GM21515 (cell line): ENCODE results near the gene CD63.

ENCODE experiments used
- ATAC-seq: cut with Tn5 transposase; IDR thresholded peaks from one replicate; pipeline ENCODE4 v1.9.1; 2021; ENCODE audit not compliant: unreplicated experiment

CD63 gene

GRCh38 chr12:55741931-55742680, 13.3 kb upstream of the CD63 start:
- no peak for ATAC-seq

DNA sequence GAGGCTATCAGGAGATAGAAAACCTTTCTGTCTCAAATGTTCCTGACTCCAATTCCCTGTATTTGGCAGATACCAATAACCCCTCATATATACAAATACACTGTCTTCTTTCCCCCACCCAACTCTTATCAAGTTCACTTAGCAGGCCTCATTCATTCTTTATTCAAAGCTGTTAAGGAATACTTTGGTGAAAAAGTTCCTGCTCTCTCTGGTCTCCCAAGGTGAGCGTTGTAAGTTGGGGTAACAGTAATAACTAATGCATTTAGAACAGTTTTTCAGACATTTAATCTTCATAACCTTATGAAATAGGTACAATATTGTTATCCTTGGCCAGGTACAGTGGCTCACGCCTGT, 10.2 kb upstream of the CD63 start:
- no peak for ATAC-seq

GRCh38 chr12:55738123-55739024, 9.6 kb upstream of the CD63 start:
- peak; percentile 83 for ATAC-seq

GRCh38 chr12:55737581-55738122, 8.8 kb upstream of the CD63 start:
- no peak for ATAC-seq

GRCh38 chr12:55736780-55737580, 8.2 kb upstream of the CD63 start:
- no peak for ATAC-seq

GRCh38 chr12:55736076-55736475, 7.3 kb upstream of the CD63 start:
- no peak for ATAC-seq

- no peak for ATAC-seq
Observed at GRCh38 chr12:55734595-55734994, 5.8 kb upstream of the CD63 start.

- no peak for ATAC-seq
Observed at GRCh38 chr12:55733858-55734257, 5.0 kb upstream of the CD63 start.

DNA sequence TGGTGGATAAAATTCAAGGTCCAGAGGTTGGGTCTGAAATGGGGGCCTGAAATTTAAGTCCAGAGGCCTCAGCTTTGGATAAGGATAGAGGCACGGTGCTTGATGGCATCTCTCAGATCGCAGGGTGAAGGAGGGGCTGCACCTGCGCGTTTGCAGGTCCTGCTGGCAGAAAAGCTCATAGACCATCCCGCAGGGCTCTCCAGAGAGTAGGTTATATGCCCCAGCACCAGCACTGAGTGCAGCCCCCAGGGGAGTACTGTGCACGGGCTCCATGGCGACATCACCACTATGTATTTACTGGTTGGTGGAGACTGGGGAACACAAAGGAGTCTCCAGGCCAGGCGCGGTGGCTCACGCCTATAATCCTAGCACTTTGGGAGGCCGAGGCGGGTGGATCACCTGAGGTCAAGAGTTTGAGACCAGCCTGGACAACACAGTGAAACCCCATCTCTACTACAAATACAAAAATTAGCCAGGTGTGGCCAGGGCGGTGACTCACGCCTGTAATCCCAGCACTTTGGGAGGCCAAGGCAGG, 4.3 kb upstream of the CD63 start:
- no peak for ATAC-seq

GRCh38 chr12:55732288-55732687, 3.5 kb upstream of the CD63 start:
- no peak for ATAC-seq

DNA sequence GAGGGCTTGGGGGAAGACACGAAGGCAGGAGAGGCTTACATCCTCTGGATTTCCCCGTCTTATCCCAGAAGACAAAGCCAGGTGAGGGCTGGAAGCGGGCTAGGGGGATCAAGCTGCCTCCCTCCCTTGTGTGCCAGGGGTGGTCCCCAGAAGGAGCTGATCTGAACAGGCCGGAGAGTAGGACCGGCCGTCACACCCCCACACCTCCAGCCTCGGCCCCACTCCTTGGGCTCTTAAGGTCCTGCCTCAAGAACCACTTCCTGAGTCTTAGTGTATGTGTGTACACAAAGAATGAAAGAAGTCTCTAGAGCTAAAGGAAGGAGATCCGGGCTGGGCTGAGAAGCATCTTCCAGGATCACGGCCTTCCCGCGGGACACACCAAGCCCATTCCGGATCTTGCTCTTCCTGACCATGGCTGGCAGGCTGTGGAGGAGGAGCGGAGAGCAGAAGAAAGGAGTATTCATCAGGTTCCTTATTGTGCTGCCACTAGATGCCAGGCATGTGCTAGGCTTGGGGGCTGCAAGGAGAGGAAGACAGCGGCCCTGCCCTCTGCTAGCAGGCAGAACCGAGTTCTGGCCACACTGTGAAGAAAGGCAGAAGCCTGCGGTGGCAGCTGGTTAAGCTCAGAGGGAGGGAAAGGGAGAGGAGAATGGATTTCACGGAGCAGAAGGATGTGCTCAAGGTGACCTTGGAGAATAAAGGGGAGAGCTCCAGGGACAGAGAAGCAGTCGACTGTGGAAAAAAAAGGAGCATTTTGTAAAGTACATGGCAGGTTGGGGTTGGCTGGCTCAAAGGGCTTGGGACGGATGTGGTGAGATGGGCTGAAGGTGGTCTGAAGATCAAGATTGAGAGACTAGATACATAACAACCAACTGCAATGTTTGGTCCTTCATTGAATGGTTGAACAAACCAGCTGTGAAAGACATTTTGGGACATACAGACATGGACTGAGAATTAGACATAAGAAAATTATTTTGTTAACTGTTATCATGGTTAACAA, 1.3 kb upstream of the CD63 start:
- ATAC-seq, result peak; percentile 39

- ATAC-seq, result peak; percentile 12
Observed at GRCh38 chr12:55728186-55728938, 447 bp downstream of the CD63 start.

DNA sequence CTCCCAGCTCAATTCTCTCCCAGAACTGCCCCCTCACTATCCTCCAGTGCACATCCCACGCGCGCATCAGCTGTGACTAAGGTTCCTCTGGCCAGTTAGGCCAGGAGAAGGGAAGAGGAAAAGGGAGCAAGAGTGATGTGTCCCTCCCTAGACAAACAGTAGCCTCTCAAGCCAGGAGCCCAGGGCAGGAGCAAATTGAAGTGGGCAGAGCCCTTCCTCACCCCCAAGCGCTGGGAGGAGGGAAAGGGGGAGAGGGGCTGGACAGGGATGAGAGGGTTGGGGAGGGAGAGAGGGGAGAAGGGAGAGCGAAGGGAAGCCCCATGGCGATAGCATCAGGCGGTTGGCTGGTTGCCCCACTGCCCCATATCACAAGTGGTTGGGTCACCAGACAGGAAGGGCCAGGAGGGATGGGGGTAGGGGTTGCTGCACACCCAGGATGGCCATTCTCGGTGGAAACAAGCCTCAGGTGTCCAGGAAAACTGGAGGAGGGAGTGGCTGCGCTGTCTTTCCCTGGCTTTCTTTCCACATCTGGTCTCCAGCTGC, 1.1 kb downstream of the CD63 start:
- ATAC-seq, result no peak

- ATAC-seq, result no peak
Observed at GRCh38 chr12:55726971-55727370, 1.8 kb downstream of the CD63 start.

DNA sequence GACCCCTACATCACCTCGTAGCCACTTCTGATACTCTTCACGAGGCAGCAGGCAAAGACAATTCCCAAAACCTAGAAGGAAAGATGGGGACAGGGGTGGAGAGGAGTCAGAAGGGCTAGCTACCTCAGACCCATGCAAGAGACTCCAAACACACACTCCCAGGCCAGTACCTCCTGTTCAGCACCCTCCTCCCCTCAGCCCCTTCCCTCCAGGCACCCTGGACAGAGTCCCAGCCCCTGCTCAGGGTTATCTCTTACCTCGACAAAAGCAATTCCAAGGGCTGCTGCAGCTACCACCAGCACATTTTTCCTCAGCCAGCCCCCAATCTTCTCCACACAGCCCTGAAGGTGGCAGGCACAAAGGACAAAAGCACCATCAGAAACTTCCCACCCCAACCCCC, 3.3 kb downstream of the CD63 start:
- no peak for ATAC-seq

DNA sequence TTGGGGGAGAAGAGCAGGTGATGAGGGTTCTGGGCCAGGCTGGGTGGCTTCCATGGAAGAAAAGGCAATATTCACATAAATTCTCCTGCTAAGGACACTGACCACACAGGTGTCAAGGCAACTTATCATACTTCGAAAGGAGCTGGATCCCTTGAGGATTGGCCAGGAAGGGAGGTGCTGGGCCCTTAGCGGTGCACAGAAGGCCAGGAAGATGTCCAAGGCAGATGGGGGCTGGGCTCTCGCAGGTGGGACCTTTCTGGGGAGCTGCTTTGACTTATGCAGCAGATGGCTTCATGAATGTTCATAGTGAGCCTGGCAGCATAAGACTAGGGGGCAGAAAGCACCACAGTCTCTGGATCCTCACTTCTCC, 3.9 kb downstream of the CD63 start:
- ATAC-seq, result no peak

- ATAC-seq, result peak; percentile 33
Observed at GRCh38 chr12:55724226-55724939, 4.4 kb downstream of the CD63 start.
